Lung (tissue), 12 donors: Measurements from ENCODE around the gene IFI27L2. TPM values are rescaled to one million over a fixed set of nuclear protein-coding genes. Genes with fewer than 3 reads are reported as not detected.

Experiments
- ATAC-seq: fragments of 200-7000 bp; cut with Tn5 transposase; one replicate; pipeline ENCODE4 v1.9.1; 2020; ENCODE audit warnings: moderate number of reproducible peaks; ENCODE audit not compliant: insufficient read depth, low FRiP score
- DNase-seq, 3 donors: peaks; one replicate each; pipeline ENCODE4 v3.0.0-alpha.2; 2013 to 2017
- H3K27ac ChIP-seq, 2 donors: one replicate each; pipeline ENCODE4 v1.5.1; 2013; ENCODE audit warnings: mild to moderate bottlenecking in 2 of 2, moderate library complexity in 2 of 2, control low read depth in 1 of 2, inconsistent platforms in 1 of 2, low read depth in 1 of 2, low read length in 1 of 2
- H3K27me3 ChIP-seq, 3 donors: one replicate each; pipeline ENCODE4 v1.5.1; 2013; ENCODE audit warnings: low read length in 2 of 3; ENCODE audit not compliant: control insufficient read depth in 3 of 3, insufficient read depth in 3 of 3
- H3K36me3 ChIP-seq, 4 donors: one replicate each; pipeline ENCODE4 v1.5.1; 2013; ENCODE audit warnings: low read length in 4 of 4, mild to moderate bottlenecking in 1 of 4, moderate library complexity in 1 of 4; ENCODE audit not compliant: control insufficient read depth in 4 of 4, insufficient read depth in 4 of 4
- H3K4me1 ChIP-seq, 5 donors: one replicate each; pipeline ENCODE4 v1.5.1; 2013; ENCODE audit warnings: low read length in 5 of 5, mild to moderate bottlenecking in 2 of 5, moderate library complexity in 1 of 5; ENCODE audit not compliant: control insufficient read depth in 5 of 5, insufficient read depth in 5 of 5
- H3K4me3 ChIP-seq: one replicate; pipeline ENCODE4 v1.5.1; 2013; ENCODE audit warnings: mild to moderate bottlenecking, control low read depth, moderate library complexity
- H3K9ac ChIP-seq, 2 donors: one replicate each; pipeline ENCODE4 v1.5.1; 2013; ENCODE audit warnings: low read length in 2 of 2, control low read depth in 1 of 2; ENCODE audit not compliant: insufficient read depth in 1 of 2
- H3K9me3 ChIP-seq, 4 donors: one replicate each; pipeline ENCODE4 v1.5.1; 2013; ENCODE audit warnings: low read length in 3 of 4, mild to moderate bottlenecking in 1 of 4, moderate library complexity in 1 of 4; ENCODE audit not compliant: control insufficient read depth in 4 of 4, insufficient read depth in 3 of 4
- CTCF ChIP-seq: IDR thresholded peaks from 2 replicates; pipeline ENCODE4 v1.5.1; 2012; ENCODE audit warnings: mild to moderate bottlenecking; ENCODE audit errors: control extremely low read depth, extremely low read depth
- WGBS, 2 donors: extraction: QIAGEN DNeasy Blood & Tissue Kit; methylation state at CpG; one replicate each; pipeline ENCODE4 v1.1.7; 2013; 5-methylcytosine and 5-hydroxymethylcytosine counted together
- polyA plus RNA-seq, 2 donors: library from polyadenylated mRNA; stranded (reverse); fragments of 200-250 nt; gene quantifications; one replicate each; pipeline ENCODE4 v1.2.1, GENCODE V29; 2013
- total RNA-seq, 2 donors: library from RNA; depleted of rRNA in 1 of 2; stranded (reverse); fragments of >200 nt in 1 of 2; gene quantifications; one replicate each; pipeline ENCODE4 v1.2.1, GENCODE V29; 2014 to 2021
- donor health status: control.
- donor health status: control.
- donor health status: Bipolar disorder and iron deficiency.
- donor health status: healthy.
- donor health status: DM: yes; HTN: yes; CAD: no.

Gene IFI27L2
- total and polyA plus RNA-seq, 4 donors, result 27.2 to 127 (median 73.4) TPM

DNA sequence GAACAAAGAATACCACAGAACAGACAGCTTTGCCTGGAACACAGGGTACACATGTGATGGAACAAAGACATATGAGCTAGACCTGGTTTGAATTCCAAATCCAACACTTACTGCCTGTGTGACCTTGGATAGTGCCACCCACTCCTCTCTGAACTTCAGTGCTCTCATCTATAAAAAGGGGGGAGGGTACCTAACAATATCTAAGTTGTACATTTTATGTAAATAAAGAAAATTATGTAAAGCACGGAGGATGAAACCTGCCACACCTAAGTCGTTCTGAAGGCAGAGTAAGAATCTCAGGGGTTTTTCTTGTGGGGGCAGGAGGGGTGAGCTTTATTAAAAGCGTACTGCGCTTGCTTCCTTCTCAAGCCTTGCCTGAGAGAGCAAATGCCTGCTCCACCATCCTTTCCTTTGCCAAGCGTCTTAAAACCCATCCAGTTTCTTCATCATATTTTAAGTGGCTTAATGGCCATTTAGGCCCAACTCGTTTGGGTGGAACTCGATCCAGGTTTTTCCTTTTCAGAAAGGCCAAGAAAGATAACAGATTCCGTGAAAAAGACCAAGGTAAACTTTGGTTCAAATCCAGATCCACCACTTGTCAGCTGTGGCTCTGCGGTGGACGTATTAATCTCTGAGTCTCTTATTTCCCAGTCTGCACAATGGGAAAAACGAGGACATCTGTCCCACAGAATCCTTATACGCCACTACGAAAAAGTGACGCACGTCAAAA, 49.3 kb downstream of the IFI27L2 start:
- H3K36me3 ChIP-seq, result peaks cover 6 to 20% (median 16%) of the 10 kb centered on the region in 4 donors
- H3K27ac ChIP-seq, result peak overlapping the region; percentile 85 to 97
- peak in 2 of 3 donors; percentile 58 to 68 for DNase-seq
- H3K4me3 ChIP-seq, result peak overlapping the region; percentile 93
- TF ChIP-seq CTCF, result no peak
- no peak for ATAC-seq
- H3K9me3 ChIP-seq, result peaks cover 0 to 2% (median under 1%) of the 10 kb centered on the region in 4 donors
- peaks cover 6 to 40% (median 25%) of the 10 kb centered on the region in 5 donors for H3K4me1 ChIP-seq
- 4 to 5% methylated on average over 15 of the region's 15 CpGs for WGBS, 2 donors
- peak overlapping the region; percentile 89 to 93 for H3K9ac ChIP-seq
- no peaks in the 10 kb centered on the region for H3K27me3 ChIP-seq

- no peak overlapping the region for H3K4me3 ChIP-seq
- ATAC-seq (no peak), DNase-seq (no peak)
- H3K27me3 ChIP-seq, result no peaks in the 10 kb centered on the region
- WGBS, 2 donors, result 86 to 93% methylated on average over 5 of the region's 5 CpGs
- H3K4me1 ChIP-seq, result peaks cover 6 to 40% (median 25%) of the 10 kb centered on the region in 5 donors
- H3K27ac ChIP-seq, result no peak overlapping the region
- H3K36me3 ChIP-seq, result peaks cover 6 to 20% (median 16%) of the 10 kb centered on the region in 4 donors
- TF ChIP-seq CTCF, result no peak
- H3K9ac ChIP-seq, result peak overlapping the region in 1 of 2 donors; percentile 3
- H3K9me3 ChIP-seq, result peaks cover 0 to 8% (median 1%) of the 10 kb centered on the region in 4 donors
Observed at GRCh38 chr14:94077823-94078222, 51.6 kb downstream of the IFI27L2 start.

Other genes with a start within 250 kb of the IFI27L2 start
- 1 to 10 TPM; 3.2 to 4.0 TPM for gene FAM181A, start 202.3 kb downstream of the IFI27L2 start, total RNA-seq
- gene FAM181A, start 202.3 kb downstream of the IFI27L2 start, polyA plus RNA-seq, result 1 to 10 TPM; 1.9 to 3.4 TPM
- 1 to 10 TPM; 2.3 to 3.7 TPM for gene ASB2, start 153.0 kb downstream of the IFI27L2 start, total RNA-seq
- gene ASB2, start 153.0 kb downstream of the IFI27L2 start, polyA plus RNA-seq, result 1 to 10 TPM; 1.8 to 2.9 TPM
- gene CCDC197, start 132.3 kb downstream of the IFI27L2 start, total RNA-seq, result not detected
- not detected for gene CCDC197, start 132.3 kb downstream of the IFI27L2 start, polyA plus RNA-seq
- gene OTUB2, start 103.3 kb downstream of the IFI27L2 start, total RNA-seq, result 1 to 10 TPM; 2.1 to 2.2 TPM
- under 1 TPM; 0.31 to 0.98 TPM for gene OTUB2, start 103.3 kb downstream of the IFI27L2 start, polyA plus RNA-seq
- gene DDX24, start 48.4 kb downstream of the IFI27L2 start, total RNA-seq, result 100 to 1,000 TPM; 116 to 138 TPM
- gene DDX24, start 48.4 kb downstream of the IFI27L2 start, polyA plus RNA-seq, result 10 to 100 TPM; 78.4 to 98.9 TPM
- 10 to 100 TPM; 14.6 to 23.0 TPM for gene IFI27L1, start 48.3 kb downstream of the IFI27L2 start, total RNA-seq
- 10 to 100 TPM; 16.7 to 41.5 TPM for gene IFI27L1, start 48.3 kb downstream of the IFI27L2 start, polyA plus RNA-seq
- gene IFI27, start 18.9 kb downstream of the IFI27L2 start, total RNA-seq, result 100 to 1,000 TPM in 1 of 2 donors, 10 to 100 TPM in 1; 94.1 to 308 TPM
- gene IFI27, start 18.9 kb downstream of the IFI27L2 start, polyA plus RNA-seq, result 100 to 1,000 TPM; 447 to 883 TPM
- gene PPP4R4, start 44.7 kb upstream of the IFI27L2 start, total RNA-seq, result 10 to 100 TPM in 1 of 2 donors, 1 to 10 TPM in 1; 5.3 to 25.9 TPM
- gene PPP4R4, start 44.7 kb upstream of the IFI27L2 start, polyA plus RNA-seq, result 1 to 10 TPM; 1.6 to 2.3 TPM
- under 1 TPM in 1 of 2 donors, not detected in 1; 0.21 TPM for gene SERPINA10, start 163.7 kb upstream of the IFI27L2 start, total RNA-seq
- not detected for gene SERPINA10, start 163.7 kb upstream of the IFI27L2 start, polyA plus RNA-seq
- under 1 TPM; 0.34 to 0.77 TPM for gene SERPINA6, start 193.7 kb upstream of the IFI27L2 start, total RNA-seq
- under 1 TPM; 0.18 to 0.35 TPM for gene SERPINA6, start 193.7 kb upstream of the IFI27L2 start, polyA plus RNA-seq
- gene SERPINA2, start 237.1 kb upstream of the IFI27L2 start, total RNA-seq, result not detected
- gene SERPINA2, start 237.1 kb upstream of the IFI27L2 start, polyA plus RNA-seq, result under 1 TPM in 1 of 2 donors, not detected in 1; 0.05 TPM